Fibroblast of skin of left biceps (primary cell): Measurements from ENCODE around the gene JAG2.

Experiments
- DNase-seq, 2 experiments: peaks; one replicate each; pipeline ENCODE4 v3.0.0-alpha.2; 2013; ENCODE audit warnings: low read depth in 2 of 2

The JAG2 gene

GRCh38 chr14:105139831-105140239, 28.7 kb downstream of the JAG2 start:
- DNase-seq, result no peak

- DNase-seq, result no peak
Measured at GRCh38 chr14:105139212-105139825, 29.3 kb downstream of the JAG2 start.

GRCh38 chr14:105138551-105139111, 29.9 kb downstream of the JAG2 start:
- DNase-seq, result no peak

- DNase-seq, result no peak
Measured at GRCh38 chr14:105138021-105138541, 30.5 kb downstream of the JAG2 start.

- no peak for DNase-seq
Measured at GRCh38 chr14:105137481-105138020, 31.0 kb downstream of the JAG2 start.

- no peak for DNase-seq
Measured at GRCh38 chr14:105136401-105137322, 31.9 kb downstream of the JAG2 start.

GRCh38 chr14:105135700-105136395, 32.7 kb downstream of the JAG2 start:
- no peak for DNase-seq

- DNase-seq, result no peak
Measured at GRCh38 chr14:105132921-105133654, 35.5 kb downstream of the JAG2 start.

GRCh38 chr14:105131241-105131640, 37.3 kb downstream of the JAG2 start:
- no peak for DNase-seq

GRCh38 chr14:105128059-105128458, 40.5 kb downstream of the JAG2 start:
- DNase-seq, result no peak

GRCh38 chr14:105126981-105127329, 41.6 kb downstream of the JAG2 start:
- no peak for DNase-seq

- no peak for DNase-seq
Measured at GRCh38 chr14:105126126-105126980, 42.2 kb downstream of the JAG2 start.

GRCh38 chr14:105124823-105125222, 43.8 kb downstream of the JAG2 start:
- no peak for DNase-seq

GRCh38 chr14:105123981-105124765, 44.4 kb downstream of the JAG2 start:
- DNase-seq, result no peak

GRCh38 chr14:105123064-105123665, 45.4 kb downstream of the JAG2 start:
- DNase-seq, result no peak

GRCh38 chr14:105120056-105120455, 48.5 kb downstream of the JAG2 start:
- DNase-seq, result no peak

GRCh38 chr14:105119408-105120025, 49.1 kb downstream of the JAG2 start:
- no peak for DNase-seq

- DNase-seq, result no peak
Measured at GRCh38 chr14:105118646-105119407, 49.7 kb downstream of the JAG2 start.
